OCI-LY1 (cell line): Measurements from ENCODE around the gene ADAMTS4.

ENCODE experiments used
- H2AFZ ChIP-seq: fragments of 200-600 bp; sonication (generic), shearing (Covaris generic); 2 replicates; pipeline ENCODE4 v1.6.0; 2014; ENCODE audit warnings: antibody characterized with exemption, mild to moderate bottlenecking, low read length
- H3F3A ChIP-seq: fragments of 200-600 bp; sonication (generic), shearing (Covaris generic); 2 replicates; pipeline ENCODE4 v1.6.0; 2014; ENCODE audit warnings: mild to moderate bottlenecking, antibody characterized with exemption, low read length, moderate library complexity; ENCODE audit not compliant: insufficient read depth
- H3K27ac ChIP-seq: fragments of 200-600 bp; sonication (generic); 2 replicates; pipeline ENCODE4 v1.5.1; 2014; ENCODE audit warnings: low read length, mixed run types, mild to moderate bottlenecking, low read depth; ENCODE audit not compliant: poor library complexity, severe bottlenecking
- H3K27me3 ChIP-seq: fragments of 200-600 bp; sonication (generic); 2 replicates; pipeline ENCODE4 v1.6.0; 2014; ENCODE audit warnings: antibody characterized with exemption, mild to moderate bottlenecking, low read length, moderate library complexity; ENCODE audit not compliant: insufficient read depth
- H3K36me3 ChIP-seq: fragments of 200-600 bp; sonication (generic); 2 replicates; pipeline ENCODE4 v1.6.1; 2014; ENCODE audit warnings: mild to moderate bottlenecking, antibody characterized with exemption, low read length, moderate library complexity, mixed read lengths; ENCODE audit not compliant: insufficient read depth
- H3K4me1 ChIP-seq: fragments of 200-600 bp; sonication (generic); 2 replicates; pipeline ENCODE4 v1.5.1; 2014; ENCODE audit warnings: mild to moderate bottlenecking, low read length, moderate library complexity; ENCODE audit not compliant: insufficient read depth, severe bottlenecking
- H3K4me2 ChIP-seq: fragments of 200-600 bp; sonication (generic), shearing (Covaris generic); 2 replicates; pipeline ENCODE4 v1.6.1; 2014; ENCODE audit warnings: low read length
- H3K4me3 ChIP-seq: fragments of 200-600 bp; sonication (generic); 2 replicates; pipeline ENCODE4 v1.5.1; 2014; ENCODE audit warnings: low read length, low read depth, mild to moderate bottlenecking, mixed read lengths; ENCODE audit not compliant: poor library complexity, severe bottlenecking
- H3K79me2 ChIP-seq: fragments of 200-600 bp; shearing (Covaris generic); 2 replicates; pipeline ENCODE4 v1.6.1; 2016; ENCODE audit warnings: mixed run types, low read length, mixed read lengths; ENCODE audit not compliant: insufficient read depth
- H3K9ac ChIP-seq: fragments of 200-600 bp; sonication (generic), shearing (Covaris generic); 2 replicates; pipeline ENCODE4 v1.6.1; 2014; ENCODE audit warnings: mild to moderate bottlenecking, low read length, mixed read lengths
- H3K9me2 ChIP-seq: fragments of 200-600 bp; sonication (generic), shearing (Covaris generic); 2 replicates; pipeline ENCODE4 v1.6.1; 2014; ENCODE audit warnings: low read depth, mild to moderate bottlenecking, low read length, mixed read lengths
- H3K9me3 ChIP-seq: fragments of 200-600 bp; shearing (Covaris generic); 2 replicates; pipeline ENCODE4 v1.6.1; 2014; ENCODE audit warnings: low read length, mixed read lengths
- H4K20me1 ChIP-seq: fragments of 200-600 bp; sonication (generic), shearing (Covaris generic); 2 replicates; pipeline ENCODE4 v1.6.0; 2016; ENCODE audit warnings: mild to moderate bottlenecking, low read length; ENCODE audit not compliant: insufficient read depth
- EZH2 ChIP-seq: fragments of 200-600 bp; sonication (generic), shearing (Covaris generic); IDR thresholded peaks from 2 replicates; pipeline ENCODE4 v1.8.0; 2017; ENCODE audit warnings: borderline replicate concordance, mixed run types, mild to moderate bottlenecking, antibody characterized with exemption, low read length, moderate library complexity, mixed read lengths
- TF ChIP-seq, protein P1 (sequence below): fragments of 200-600 bp; sonication (generic), shearing (Covaris generic); IDR thresholded peaks from 2 replicates; pipeline ENCODE4 v1.5.1; 2017; ENCODE audit warnings: mild to moderate bottlenecking, antibody characterized with exemption, low read length, moderate library complexity, mixed read lengths

ADAMTS4 gene

DNA sequence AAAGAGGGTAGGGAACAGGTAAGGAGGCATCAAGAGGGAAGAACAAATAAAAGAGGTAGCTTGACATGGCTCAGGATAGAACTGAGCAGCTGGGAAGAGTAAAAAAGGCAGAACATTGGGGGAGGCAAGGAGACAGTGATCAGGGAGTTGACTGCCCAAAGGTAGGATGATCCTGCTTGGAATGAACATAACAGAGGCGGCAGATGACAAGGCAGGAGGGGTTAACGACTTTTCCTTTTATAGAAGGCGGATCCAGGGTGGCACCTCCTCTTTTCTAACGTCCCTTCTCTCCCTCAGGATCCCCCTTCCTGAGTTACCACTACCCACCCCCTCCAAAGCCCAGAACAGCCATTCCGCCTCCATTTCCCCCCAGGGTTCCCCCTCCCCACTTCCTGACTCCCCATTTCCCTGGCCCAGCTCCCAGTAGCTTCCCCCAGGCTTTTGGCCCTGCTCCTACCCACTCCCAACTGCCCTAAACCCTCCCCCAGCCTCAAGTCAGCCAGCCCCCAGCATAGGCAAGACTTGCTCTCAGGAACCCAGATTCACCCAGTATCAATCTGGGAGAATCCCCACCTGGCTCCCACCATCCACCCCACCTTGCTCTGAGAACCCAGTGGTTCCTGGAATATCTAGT, 769 bp upstream of the ADAMTS4 start:
- Histone ChIP-seq H3K9me3 (no peaks in the 10 kb centered on the region), H3K4me2 (no peak overlapping the region), H3K4me3 (no peak overlapping the region), H3K79me2 (no peaks in the 10 kb centered on the region), H3K9me2 (no peaks in the 10 kb centered on the region), H3K27ac (no peak overlapping the region), H3K27me3 (no peaks in the 10 kb centered on the region), H2AFZ (no peak overlapping the region), H3K36me3 (peaks cover 13% of the 10 kb centered on the region), H3K9ac (no peak overlapping the region), H4K20me1 (no peaks in the 10 kb centered on the region), H3K4me1 (peaks cover 27% of the 10 kb centered on the region), H3F3A (no peaks in the 10 kb centered on the region)
- TF ChIP-seq, protein P1, sequence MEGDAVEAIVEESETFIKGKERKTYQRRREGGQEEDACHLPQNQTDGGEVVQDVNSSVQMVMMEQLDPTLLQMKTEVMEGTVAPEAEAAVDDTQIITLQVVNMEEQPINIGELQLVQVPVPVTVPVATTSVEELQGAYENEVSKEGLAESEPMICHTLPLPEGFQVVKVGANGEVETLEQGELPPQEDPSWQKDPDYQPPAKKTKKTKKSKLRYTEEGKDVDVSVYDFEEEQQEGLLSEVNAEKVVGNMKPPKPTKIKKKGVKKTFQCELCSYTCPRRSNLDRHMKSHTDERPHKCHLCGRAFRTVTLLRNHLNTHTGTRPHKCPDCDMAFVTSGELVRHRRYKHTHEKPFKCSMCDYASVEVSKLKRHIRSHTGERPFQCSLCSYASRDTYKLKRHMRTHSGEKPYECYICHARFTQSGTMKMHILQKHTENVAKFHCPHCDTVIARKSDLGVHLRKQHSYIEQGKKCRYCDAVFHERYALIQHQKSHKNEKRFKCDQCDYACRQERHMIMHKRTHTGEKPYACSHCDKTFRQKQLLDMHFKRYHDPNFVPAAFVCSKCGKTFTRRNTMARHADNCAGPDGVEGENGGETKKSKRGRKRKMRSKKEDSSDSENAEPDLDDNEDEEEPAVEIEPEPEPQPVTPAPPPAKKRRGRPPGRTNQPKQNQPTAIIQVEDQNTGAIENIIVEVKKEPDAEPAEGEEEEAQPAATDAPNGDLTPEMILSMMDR: no peak
- no peak for TF ChIP-seq EZH2

DNA sequence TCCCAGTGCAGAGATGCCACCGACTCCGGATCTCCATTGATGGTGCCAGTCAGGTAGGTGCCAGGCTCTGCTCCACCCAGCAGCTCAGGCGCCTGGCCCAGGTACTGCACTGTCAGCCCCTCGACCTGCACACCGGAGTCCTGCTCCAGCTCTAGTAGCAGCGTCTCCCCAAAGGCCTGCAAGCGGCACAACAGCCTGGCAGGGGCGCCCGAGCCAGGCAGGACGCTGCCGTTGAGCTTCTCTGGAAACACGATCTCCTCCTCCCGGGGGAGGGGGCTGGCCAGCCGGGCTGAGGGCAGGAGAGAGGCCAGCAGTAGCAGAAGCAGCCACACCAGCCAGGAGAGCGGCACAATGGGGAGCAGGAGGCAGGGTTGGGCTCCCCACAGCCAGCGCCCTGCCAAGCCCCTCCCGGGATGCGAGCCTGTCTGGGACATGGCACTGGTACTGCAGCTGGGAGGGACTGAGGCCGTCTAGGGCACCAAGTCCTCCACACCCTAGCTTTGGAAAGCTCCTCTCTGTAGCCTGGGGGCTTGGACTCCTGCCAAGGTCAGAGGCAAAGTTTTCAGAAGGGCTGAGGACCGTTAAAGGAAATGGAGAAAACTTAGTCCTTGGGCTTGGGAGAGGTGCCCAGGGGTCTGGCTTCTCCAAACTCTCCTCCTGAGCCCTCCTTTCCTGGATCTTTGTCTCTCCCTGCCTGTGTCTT, 509 bp downstream of the ADAMTS4 start:
- Histone ChIP-seq H3K4me3 (no peak overlapping the region), H3K9me2 (no peaks in the 10 kb centered on the region), H3K27ac (no peak overlapping the region), H3K79me2 (no peaks in the 10 kb centered on the region), H3K4me1 (peaks cover 22% of the 10 kb centered on the region), H3K9me3 (no peaks in the 10 kb centered on the region), H3K4me2 (no peak overlapping the region), H4K20me1 (no peaks in the 10 kb centered on the region), H3K9ac (no peak overlapping the region), H2AFZ (no peak overlapping the region), H3F3A (no peaks in the 10 kb centered on the region), H3K27me3 (no peaks in the 10 kb centered on the region), H3K36me3 (0 out of 2 replicates have a peak, but pooled peaks cover under 1% of the 10 kb centered on the region)
- TF ChIP-seq, protein P1: no peak
- no peak for TF ChIP-seq EZH2

DNA sequence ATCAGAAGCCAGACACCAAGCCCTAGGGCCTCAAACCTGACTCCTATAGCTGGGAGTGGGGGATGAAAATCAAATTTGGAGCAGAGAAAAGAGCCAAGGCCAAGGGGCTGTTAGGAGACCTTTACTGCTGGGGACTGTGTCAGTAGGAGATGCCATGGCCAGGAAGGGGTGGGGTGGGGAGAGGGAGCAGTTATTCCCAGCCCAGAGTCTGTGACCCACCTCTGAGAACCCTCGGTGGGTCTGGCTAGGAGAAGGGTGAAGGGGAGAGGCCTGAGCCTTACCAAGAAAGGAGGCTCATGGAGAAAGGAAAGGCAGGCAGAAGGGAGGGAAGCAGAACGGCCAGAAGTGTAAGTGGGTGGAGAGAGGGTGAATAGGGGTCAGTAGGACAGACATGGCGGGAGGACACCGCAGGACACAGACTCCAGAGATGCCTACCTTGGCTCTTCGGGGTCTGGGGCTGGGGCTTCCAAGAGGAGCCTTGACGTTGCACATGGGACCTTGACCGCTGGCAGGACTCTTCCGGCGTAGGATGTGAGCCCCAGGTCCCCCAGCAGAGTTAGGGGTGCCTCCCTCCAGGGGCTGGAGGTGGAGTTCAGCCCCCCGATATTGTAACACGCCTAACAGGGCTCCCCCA, 1.2 kb downstream of the ADAMTS4 start:
- Histone ChIP-seq H3K4me3 (no peak overlapping the region), H3K36me3 (no peaks in the 10 kb centered on the region), H3K27me3 (no peaks in the 10 kb centered on the region), H3K9me3 (no peaks in the 10 kb centered on the region), H4K20me1 (no peaks in the 10 kb centered on the region), H3K9ac (no peak overlapping the region), H3F3A (no peaks in the 10 kb centered on the region), H3K79me2 (no peaks in the 10 kb centered on the region), H3K4me2 (no peak overlapping the region), H2AFZ (no peak overlapping the region), H3K27ac (no peak overlapping the region), H3K4me1 (peaks cover 16% of the 10 kb centered on the region), H3K9me2 (no peaks in the 10 kb centered on the region)
- TF ChIP-seq, protein P1: no peak
- no peak for TF ChIP-seq EZH2
